Activated CD8-positive, alpha-beta T cell treated with anti-CD3 and anti-CD28 coated beads, Interleukin-2, amount 10 ng/mL, durations not matched to agents 7 days and 5 days (primary cell): ENCODE measurements around the gene TMEM213. TPM values are rescaled to one million over a fixed set of nuclear protein-coding genes. Genes with fewer than 3 reads are reported as not detected.

Experiments used
- ATAC-seq: fragments of 150-1000 bp; cut with Tn5 transposase; one replicate; pipeline ENCODE4 v1.10.0; 2021; ENCODE audit warnings: moderate library complexity
- CTCF ChIA-PET: fragments of 350-600 bp; sonication (Branson Sonifier 250); formaldehyde crosslinking; loops from one replicate; lab custom pipeline; 2021; ENCODE audit warnings: antibody characterized with exemption; lab: Charles Lee
- POLR2A ChIA-PET: fragments of 350-600 bp; sonication (Branson Sonifier 250); formaldehyde crosslinking; loops from one replicate; lab custom pipeline; 2021; ENCODE audit warnings: antibody characterized with exemption; lab: Charles Lee
- DNase-seq: peaks from one replicate; pipeline ENCODE4 v3.0.0-alpha.2; 2020
- H3K27ac Mint-ChIP-seq: one replicate; pipeline ENCODE4 v1.8.0; 2021; ENCODE audit warnings: mild to moderate bottlenecking, mixed read lengths
- H3K27me3 Mint-ChIP-seq: one replicate; pipeline ENCODE4 v1.8.0; 2021; ENCODE audit warnings: low read depth, mixed read lengths
- H3K36me3 Mint-ChIP-seq: one replicate; pipeline ENCODE4 v1.8.0; 2021; ENCODE audit warnings: low read depth, mixed read lengths
- H3K4me1 Mint-ChIP-seq: one replicate; pipeline ENCODE4 v1.8.0; 2021; ENCODE audit warnings: low read depth, mixed read lengths
- H3K4me3 Mint-ChIP-seq: one replicate; pipeline ENCODE4 v1.8.0; 2021; ENCODE audit warnings: mild to moderate bottlenecking, mixed read lengths
- H3K9me3 Mint-ChIP-seq: one replicate; pipeline ENCODE4 v1.8.0; 2022; ENCODE audit warnings: mixed read lengths; ENCODE audit not compliant: insufficient read depth
- total RNA-seq, 2 experiments: library from RNA; stranded (reverse); gene quantifications; one replicate each; pipeline ENCODE4 v1.2.3, GENCODE V29; 2021

TMEM213 gene
- total RNA-seq, 2 experiments from 2014 or later = not detected

DNA sequence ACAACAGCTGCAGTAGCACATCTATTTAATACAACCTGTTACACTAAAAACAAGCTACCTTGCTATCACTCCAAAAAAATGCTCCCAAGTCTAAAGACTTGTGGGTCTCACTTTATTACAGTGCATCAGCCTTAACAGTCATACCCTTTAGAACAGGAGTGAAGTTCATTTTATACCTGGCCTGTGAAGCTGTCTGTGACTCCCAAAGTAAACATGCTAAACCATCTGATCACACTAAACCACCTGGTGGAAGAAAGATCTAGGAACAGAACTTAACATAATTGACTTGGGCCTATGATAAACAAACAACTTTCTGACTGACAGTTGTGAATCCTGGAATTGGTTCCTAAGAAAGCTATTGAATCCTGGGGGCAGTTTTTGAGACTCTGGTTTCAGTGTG lies 81.1 kb downstream of the TMEM213 start:
- ChIA-PET POLR2A (no interaction called here), CTCF (interaction anchor here (1.6 kb wide), 1 partner anchor 196 kb away, joined by 3 read pairs; no protein-coding TSS in a partner anchor)
- Mint-ChIP-seq H3K9me3 (no peaks in the 10 kb centered on the region), H3K27ac (no peak overlapping the region), H3K4me3 (no peak overlapping the region), H3K4me1 (peaks cover 30% of the 10 kb centered on the region), H3K36me3 (no peaks in the 10 kb centered on the region), H3K27me3 (no peaks in the 10 kb centered on the region)
- DNase-seq = no peak
- ATAC-seq = no peak

DNA sequence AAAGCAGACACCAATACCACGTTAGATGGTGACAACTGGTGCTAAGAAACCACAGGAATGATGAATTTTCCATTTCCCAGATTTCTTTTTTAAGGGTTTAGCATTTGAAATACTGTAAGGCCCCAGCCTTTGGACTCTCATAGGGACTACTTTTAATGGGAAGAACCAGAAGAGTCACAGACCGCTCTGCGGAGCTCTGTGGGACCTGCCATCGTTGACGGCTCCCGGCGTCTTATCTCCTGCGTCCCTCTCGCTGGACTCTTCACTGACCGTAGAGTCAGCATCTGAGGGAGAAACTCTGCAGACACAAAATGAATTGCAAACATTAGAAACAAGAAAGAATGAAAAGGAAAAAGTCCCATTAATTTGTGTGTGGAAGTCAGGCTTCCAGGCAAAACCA lies 81.6 kb downstream of the TMEM213 start:
- H3K4me3 Mint-ChIP-seq = no peak overlapping the region
- DNase-seq = no peak
- ATAC-seq = no peak
- ChIA-PET CTCF (interaction anchor here (1.6 kb wide), 1 partner anchor 196 kb away, joined by 3 read pairs; no protein-coding TSS in a partner anchor), POLR2A (no interaction called here)
- H3K27me3 Mint-ChIP-seq = no peaks in the 10 kb centered on the region
- H3K36me3 Mint-ChIP-seq = no peaks in the 10 kb centered on the region
- H3K9me3 Mint-ChIP-seq = no peaks in the 10 kb centered on the region
- H3K4me1 Mint-ChIP-seq = peaks cover 29% of the 10 kb centered on the region
- H3K27ac Mint-ChIP-seq = no peak overlapping the region

DNA sequence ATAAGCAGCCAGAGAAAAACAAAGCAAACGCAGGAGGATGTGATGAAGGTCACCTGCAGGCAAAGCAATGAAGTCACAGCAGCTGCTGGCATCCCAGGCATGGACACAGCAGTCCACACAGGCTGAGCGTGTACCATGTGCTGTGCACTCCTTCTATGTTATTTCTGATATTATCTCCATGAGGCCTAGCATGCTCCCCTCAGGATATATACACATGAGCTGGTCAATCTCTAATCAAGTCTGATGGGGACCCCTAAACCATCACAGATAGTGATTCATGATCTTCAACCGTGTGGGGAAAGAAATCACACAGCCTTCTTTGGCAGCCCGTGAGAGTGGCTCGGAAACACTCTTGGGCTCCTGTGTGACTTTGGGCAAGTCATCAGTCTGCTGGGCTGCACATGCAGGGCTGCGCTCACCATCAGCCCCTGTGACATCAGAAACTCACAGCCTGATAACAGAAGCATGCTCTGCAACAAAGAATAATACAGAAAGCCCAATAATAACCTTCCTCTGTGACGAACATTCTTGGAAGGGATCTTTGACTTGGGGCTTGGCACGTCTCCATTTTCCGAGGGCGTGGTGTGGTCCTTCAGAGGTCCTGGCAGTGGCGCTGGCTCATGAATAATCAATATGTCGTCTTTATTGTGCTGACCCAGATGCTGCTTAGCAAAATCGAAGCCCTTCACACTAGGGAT lies 83.2 kb downstream of the TMEM213 start:
- ATAC-seq (no peak), DNase-seq (no peak)
- no peaks in the 10 kb centered on the region for H3K27me3 Mint-ChIP-seq
- no peak overlapping the region for H3K27ac Mint-ChIP-seq
- H3K4me3 Mint-ChIP-seq = no peak overlapping the region
- no peaks in the 10 kb centered on the region for H3K9me3 Mint-ChIP-seq
- peaks cover 23% of the 10 kb centered on the region for H3K4me1 Mint-ChIP-seq
- ChIA-PET POLR2A (no interaction called here), CTCF (interaction anchor here (0.7 to 1.3 kb wide), 2 partner anchors 33 to 101 kb away, joined by 3 read pairs; no protein-coding TSS in a partner anchor)
- no peaks in the 10 kb centered on the region for H3K36me3 Mint-ChIP-seq

DNA sequence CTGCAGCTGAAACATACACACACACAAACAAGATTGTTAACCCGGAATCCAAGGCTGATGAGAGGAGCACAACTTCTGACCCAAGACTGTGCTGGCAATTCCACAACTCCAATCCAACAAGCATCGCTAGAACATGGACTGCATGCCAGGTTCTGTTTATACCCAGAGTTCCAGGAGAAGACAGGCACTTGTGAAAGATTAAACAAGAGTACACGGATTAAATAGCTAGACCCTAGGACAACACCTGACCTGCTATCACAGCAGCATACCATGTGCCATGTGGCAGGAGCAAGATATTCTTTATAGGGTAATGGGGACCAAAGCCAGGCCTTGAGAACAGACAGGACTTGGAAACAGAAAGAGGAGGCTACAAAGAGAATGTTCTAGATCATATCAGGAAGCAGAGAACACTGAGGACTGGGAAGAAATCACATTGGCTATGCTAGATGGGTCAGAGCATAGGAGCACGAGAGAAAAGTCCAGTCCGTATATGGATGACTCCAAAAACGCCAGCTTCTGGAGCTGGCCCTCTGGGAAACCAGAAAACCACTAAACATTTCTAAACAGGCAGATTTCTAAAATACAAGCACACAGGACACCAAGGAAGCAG lies 83.9 kb downstream of the TMEM213 start:
- Mint-ChIP-seq H3K27ac (no peak overlapping the region), H3K9me3 (no peaks in the 10 kb centered on the region), H3K27me3 (no peaks in the 10 kb centered on the region), H3K4me1 (peaks cover 22% of the 10 kb centered on the region), H3K4me3 (no peak overlapping the region), H3K36me3 (no peaks in the 10 kb centered on the region)
- POLR2A ChIA-PET = no interaction called here
- CTCF ChIA-PET = interaction anchor here (0.5 to 1.3 kb wide), 4 partner anchors 21 to 194 kb away, joined by 3 to 6 read pairs (median 3); no protein-coding TSS in a partner anchor
- no peak for DNase-seq
- no peak for ATAC-seq

DNA sequence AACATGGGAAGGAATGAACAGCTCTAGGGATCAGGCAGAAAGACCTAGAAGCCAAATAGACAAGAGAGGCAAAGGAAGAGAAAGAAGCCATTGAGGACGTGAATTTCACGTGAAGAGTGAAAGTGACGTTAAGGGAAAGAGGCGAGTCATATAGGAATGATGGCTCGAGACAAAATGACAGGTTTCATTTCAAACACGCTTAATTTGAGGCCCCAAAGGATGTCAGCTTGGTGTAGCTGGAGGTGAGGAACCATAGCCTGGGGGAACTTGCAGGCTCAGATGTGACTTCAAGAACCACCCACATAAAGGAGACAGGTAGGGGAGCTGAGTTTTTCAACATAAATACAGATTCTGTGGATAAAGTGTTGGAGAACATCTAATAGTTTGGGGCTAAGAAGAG lies 84.5 kb downstream of the TMEM213 start:
- DNase-seq (no peak), ATAC-seq (no peak)
- Mint-ChIP-seq H3K4me3 (no peak overlapping the region), H3K36me3 (no peaks in the 10 kb centered on the region), H3K27me3 (no peaks in the 10 kb centered on the region), H3K27ac (peak overlapping the region; percentile 13), H3K9me3 (no peaks in the 10 kb centered on the region), H3K4me1 (peaks cover 22% of the 10 kb centered on the region)
- POLR2A ChIA-PET = no interaction called here
- CTCF ChIA-PET = interaction anchor here (0.5 to 1.3 kb wide), 5 partner anchors 21 to 193 kb away, joined by 3 to 6 read pairs (median 3); no protein-coding TSS in a partner anchor

DNA sequence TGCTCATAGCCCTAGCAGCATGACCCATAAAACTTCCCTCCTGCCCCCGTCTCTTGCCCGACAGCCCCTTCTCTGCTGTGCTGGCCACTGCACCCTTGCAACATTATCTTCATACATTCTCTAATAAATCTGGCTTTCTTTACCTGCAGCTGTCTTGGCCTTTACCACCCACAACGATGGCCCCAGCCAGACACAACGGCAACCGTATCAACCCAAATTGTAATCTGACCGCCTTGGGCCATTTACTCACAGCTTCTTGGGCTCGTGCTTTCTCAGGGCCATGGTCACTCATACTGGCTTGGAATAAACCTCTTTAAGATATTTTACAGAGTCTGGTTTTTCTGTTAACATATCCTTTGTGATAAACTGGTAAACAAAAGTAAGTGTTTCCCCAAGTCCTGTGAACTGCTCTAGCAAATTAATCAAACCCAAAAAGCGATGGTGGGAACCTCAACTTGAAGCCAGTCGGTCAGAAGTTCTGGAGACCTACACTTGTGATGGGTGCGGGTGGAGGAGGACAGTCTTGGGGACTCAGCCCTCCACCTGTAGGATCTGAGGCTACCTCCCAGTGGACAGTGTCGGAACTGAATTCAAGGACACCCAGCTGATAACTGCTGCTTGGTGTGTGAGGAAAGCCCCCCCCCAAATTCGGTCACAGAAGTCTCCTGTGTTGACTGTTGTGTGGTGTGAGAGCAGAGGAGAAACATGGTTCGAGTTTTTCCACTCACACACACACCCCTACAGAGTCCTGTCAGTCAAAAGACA lies 87.8 kb downstream of the TMEM213 start:
- POLR2A ChIA-PET = interaction anchor here (1.4 kb wide), 1 partner anchor 18 kb away, joined by 8 read pairs; no protein-coding TSS in a partner anchor
- Mint-ChIP-seq H3K4me3 (no peak overlapping the region), H3K4me1 (peaks cover 27% of the 10 kb centered on the region), H3K36me3 (no peaks in the 10 kb centered on the region), H3K27ac (no peak overlapping the region), H3K27me3 (no peaks in the 10 kb centered on the region), H3K9me3 (no peaks in the 10 kb centered on the region)
- CTCF ChIA-PET = interaction anchor here (1.1 to 4.6 kb wide), 33 partner anchors 10 to 1229 kb away, joined by 3 to 154 read pairs (median 7); partner anchors contain the start of genes ATP6V0A4, KIAA1549 and TMEM213
- DNase-seq (no peak), ATAC-seq (no peak)

DNA sequence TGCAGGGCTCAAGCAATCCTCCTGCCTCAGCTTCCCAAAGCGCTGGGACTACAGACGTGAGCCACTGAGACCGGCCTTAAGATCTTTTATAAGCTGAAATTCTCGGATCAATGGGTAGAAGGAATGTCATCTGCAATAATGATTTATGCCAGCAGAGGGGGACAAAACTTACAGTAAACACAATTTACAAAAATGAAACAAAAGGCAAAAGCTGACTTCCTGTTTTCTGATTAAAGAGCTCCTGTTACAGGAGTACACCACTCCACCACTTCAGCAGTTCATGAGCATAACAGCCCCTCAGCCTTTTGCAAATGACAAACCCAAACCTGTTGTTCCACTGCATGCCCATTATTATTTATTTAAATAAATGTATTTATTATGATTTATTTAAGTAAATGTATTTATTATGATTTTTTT lies 88.7 kb downstream of the TMEM213 start:
- H3K4me3 Mint-ChIP-seq = no peak overlapping the region

DNA sequence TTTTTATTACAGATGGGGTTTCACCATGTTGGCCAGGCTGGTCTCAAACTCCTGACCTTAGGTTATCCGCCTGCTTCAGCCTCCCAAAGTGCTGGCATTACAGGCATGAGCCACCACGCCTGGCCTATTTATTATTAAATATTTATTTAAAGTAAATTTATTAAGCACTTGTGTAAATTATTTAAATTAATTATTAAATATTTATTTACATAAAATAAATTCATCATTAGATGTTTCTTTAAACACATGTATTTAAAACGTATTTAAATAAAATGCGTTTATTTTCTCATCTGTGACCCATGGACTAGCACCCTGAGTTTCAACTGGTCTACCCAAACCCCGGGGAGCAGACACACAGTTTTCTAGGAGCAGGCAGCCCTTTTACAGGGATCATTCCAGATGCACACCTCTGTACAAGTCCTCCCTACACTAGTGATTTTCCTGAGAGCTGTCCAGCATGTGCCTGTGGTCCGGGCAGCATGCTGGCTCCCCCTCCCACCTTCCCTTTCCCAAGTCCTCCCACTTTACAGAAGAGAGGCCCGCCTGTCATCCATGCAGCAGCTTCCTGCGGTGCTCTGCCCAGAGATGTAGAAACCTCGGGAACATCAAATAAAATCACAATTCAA lies 89.4 kb downstream of the TMEM213 start:
- Mint-ChIP-seq H3K4me1 (peaks cover 18% of the 10 kb centered on the region), H3K36me3 (no peaks in the 10 kb centered on the region), H3K9me3 (no peaks in the 10 kb centered on the region), H3K4me3 (no peak overlapping the region), H3K27me3 (no peaks in the 10 kb centered on the region), H3K27ac (no peak overlapping the region)
- ATAC-seq = no peak
- POLR2A ChIA-PET = interaction anchor here (0.6 to 1.8 kb wide), 6 partner anchors 11 to 1197 kb away, joined by 3 to 8 read pairs (median 4); no protein-coding TSS in a partner anchor
- DNase-seq = no peak
- CTCF ChIA-PET = interaction anchor here (0.6 to 4.6 kb wide), 51 partner anchors 12 to 1231 kb away, joined by 3 to 154 read pairs (median 5); partner anchors contain the start of genes ATP6V0A4, KIAA1549, TMEM213 and UBN2

More for the DNA sequence above, 88.7 kb downstream of the TMEM213 start:
- POLR2A ChIA-PET = interaction anchor here (0.6 to 1.8 kb wide), 6 partner anchors 12 to 453 kb away, joined by 3 to 8 read pairs (median 4); no protein-coding TSS in a partner anchor
- Mint-ChIP-seq H3K36me3 (no peaks in the 10 kb centered on the region), H3K27ac (peak overlapping the region; percentile 78), H3K9me3 (no peaks in the 10 kb centered on the region), H3K27me3 (no peaks in the 10 kb centered on the region), H3K4me1 (peaks cover 25% of the 10 kb centered on the region)
- DNase-seq = peak; percentile 75
- ATAC-seq = peak; percentile 80
- CTCF ChIA-PET = interaction anchor here (0.6 to 4.6 kb wide), 50 partner anchors 11 to 1230 kb away, joined by 3 to 154 read pairs (median 6); partner anchors contain the start of genes ATP6V0A4, KIAA1549, TMEM213 and UBN2

Other genes with a start within 250 kb of the TMEM213 start
- 1 to 10 TPM; 3.5 to 4.3 TPM for gene SVOPL, start 96.6 kb upstream of the TMEM213 start, total RNA-seq
- not detected for gene ATP6V0A4, start 202 bp downstream of the TMEM213 start, total RNA-seq
- 1 to 10 TPM; 1.2 to 1.5 TPM for gene KIAA1549, start 183.4 kb downstream of the TMEM213 start, total RNA-seq
- gene ZC3HAV1L, start 238.0 kb downstream of the TMEM213 start, total RNA-seq = 10 to 100 TPM; 17.3 to 20.2 TPM